ENCODE data around the gene GLTP.

GLTP gene

GRCh38 chr12:109845824-109846205, 34.5 kb downstream of the GLTP start:
- Histone ChIP-seq H3K4me1 (ENCODE audit: insufficient read depth, low read length, poor library complexity, severe bottlenecking) (no peaks in the 10 kb centered on the region), H3K9ac (ENCODE audit: low read depth, low read length, poor library complexity, severe bottlenecking) (no peak overlapping the region), H2AFZ (ENCODE audit: low read length) (no peak overlapping the region), H3K36me3 (ENCODE audit: insufficient read depth, low read length) (no peaks in the 10 kb centered on the region), H3F3A (ENCODE audit: low read depth) (no peaks in the 10 kb centered on the region), H3K79me2 (ENCODE audit: insufficient read depth, low read length) (no peaks in the 10 kb centered on the region), H3K9me3 (ENCODE audit: insufficient read depth, low read depth, low read length) (no peaks in the 10 kb centered on the region), H3K4me2 (ENCODE audit: low read depth, low read length, poor library complexity, severe bottlenecking) (peak overlapping the region; percentile 50), H3K9me2 (replicated peaks; ENCODE audit: low read depth, low read length) (no peaks in the 10 kb centered on the region), H4K20me1 (ENCODE audit: insufficient read depth, low read length, poor library complexity, severe bottlenecking) (no peaks in the 10 kb centered on the region), H3K27me3 (ENCODE audit: insufficient read depth, low read length, poor library complexity, severe bottlenecking) (no peaks in the 10 kb centered on the region), H3K4me3 (ENCODE audit: low read length, poor library complexity, severe bottlenecking) (no peak overlapping the region)
- no peak for TF ChIP-seq EZH2phosphoT487 (IDR thresholded peaks at IDR 0.05; ENCODE audit: borderline replicate concordance)

- no peaks in the 10 kb centered on the region for H3K27me3 ChIP-seq (ENCODE audit: insufficient read depth, low read length, poor library complexity, severe bottlenecking)
- H3F3A ChIP-seq (ENCODE audit: low read depth) = no peaks in the 10 kb centered on the region
- H3K4me2 ChIP-seq (ENCODE audit: low read depth, low read length, poor library complexity, severe bottlenecking) = peak overlapping the region; percentile 50
- peak; percentile 82 for TF ChIP-seq CTCF (conservative IDR thresholded peaks at IDR 0.05; ENCODE audit: low read length)
- no peak for TF ChIP-seq EZH2phosphoT487 (IDR thresholded peaks at IDR 0.05; ENCODE audit: borderline replicate concordance)
- no peak overlapping the region for H3K9ac ChIP-seq (ENCODE audit: low read depth, low read length, poor library complexity, severe bottlenecking)
- no peak overlapping the region for H3K4me3 ChIP-seq (ENCODE audit: low read length, poor library complexity, severe bottlenecking)
- H2AFZ ChIP-seq (ENCODE audit: low read length) = no peak overlapping the region
- no peaks in the 10 kb centered on the region for H4K20me1 ChIP-seq (ENCODE audit: insufficient read depth, low read length, poor library complexity, severe bottlenecking)
- no peaks in the 10 kb centered on the region for H3K79me2 ChIP-seq (ENCODE audit: insufficient read depth, low read length)
- H3K36me3 ChIP-seq (ENCODE audit: insufficient read depth, low read length) = no peaks in the 10 kb centered on the region
- no peaks in the 10 kb centered on the region for H3K9me2 ChIP-seq (replicated peaks; ENCODE audit: low read depth, low read length)
- no peaks in the 10 kb centered on the region for H3K9me3 ChIP-seq (ENCODE audit: insufficient read depth, low read depth, low read length)
- H3K4me1 ChIP-seq (ENCODE audit: insufficient read depth, low read length, poor library complexity, severe bottlenecking) = no peaks in the 10 kb centered on the region
These were observed 35.1 kb downstream of the GLTP start for GRCh38 chr12:109844983-109845823.

GRCh38 chr12:109844091-109844490, 36.2 kb downstream of the GLTP start:
- Histone ChIP-seq H4K20me1 (ENCODE audit: insufficient read depth, low read length, poor library complexity, severe bottlenecking) (no peaks in the 10 kb centered on the region), H3K4me2 (ENCODE audit: low read depth, low read length, poor library complexity, severe bottlenecking) (no peak overlapping the region), H3K4me3 (ENCODE audit: low read length, poor library complexity, severe bottlenecking) (no peak overlapping the region), H3K9me2 (replicated peaks; ENCODE audit: low read depth, low read length) (no peaks in the 10 kb centered on the region), H3F3A (ENCODE audit: low read depth) (no peaks in the 10 kb centered on the region), H2AFZ (ENCODE audit: low read length) (no peak overlapping the region), H3K9me3 (ENCODE audit: insufficient read depth, low read depth, low read length) (no peaks in the 10 kb centered on the region), H3K27me3 (ENCODE audit: insufficient read depth, low read length, poor library complexity, severe bottlenecking) (no peaks in the 10 kb centered on the region), H3K79me2 (ENCODE audit: insufficient read depth, low read length) (no peaks in the 10 kb centered on the region), H3K4me1 (ENCODE audit: insufficient read depth, low read length, poor library complexity, severe bottlenecking) (no peaks in the 10 kb centered on the region), H3K36me3 (ENCODE audit: insufficient read depth, low read length) (no peaks in the 10 kb centered on the region), H3K9ac (ENCODE audit: low read depth, low read length, poor library complexity, severe bottlenecking) (no peak overlapping the region)
- TF ChIP-seq EZH2phosphoT487 (IDR thresholded peaks at IDR 0.05; ENCODE audit: borderline replicate concordance) (no peak), CTCF (conservative IDR thresholded peaks at IDR 0.05; ENCODE audit: low read length) (no peak)

- no peaks in the 10 kb centered on the region for H3K79me2 ChIP-seq (ENCODE audit: insufficient read depth, low read length)
- H3K4me3 ChIP-seq (ENCODE audit: low read length, poor library complexity, severe bottlenecking) = no peak overlapping the region
- H3K4me2 ChIP-seq (ENCODE audit: low read depth, low read length, poor library complexity, severe bottlenecking) = no peak overlapping the region
- no peaks in the 10 kb centered on the region for H3K4me1 ChIP-seq (ENCODE audit: insufficient read depth, low read length, poor library complexity, severe bottlenecking)
- no peak for TF ChIP-seq CTCF (conservative IDR thresholded peaks at IDR 0.05; ENCODE audit: low read length)
- no peak for TF ChIP-seq EZH2phosphoT487 (IDR thresholded peaks at IDR 0.05; ENCODE audit: borderline replicate concordance)
- H3K36me3 ChIP-seq (ENCODE audit: insufficient read depth, low read length) = no peaks in the 10 kb centered on the region
- no peaks in the 10 kb centered on the region for H3K9me3 ChIP-seq (ENCODE audit: insufficient read depth, low read depth, low read length)
- no peak overlapping the region for H3K9ac ChIP-seq (ENCODE audit: low read depth, low read length, poor library complexity, severe bottlenecking)
- no peaks in the 10 kb centered on the region for H4K20me1 ChIP-seq (ENCODE audit: insufficient read depth, low read length, poor library complexity, severe bottlenecking)
- no peaks in the 10 kb centered on the region for H3F3A ChIP-seq (ENCODE audit: low read depth)
- no peak overlapping the region for H2AFZ ChIP-seq (ENCODE audit: low read length)
- H3K9me2 ChIP-seq (replicated peaks; ENCODE audit: low read depth, low read length) = no peaks in the 10 kb centered on the region
- no peaks in the 10 kb centered on the region for H3K27me3 ChIP-seq (ENCODE audit: insufficient read depth, low read length, poor library complexity, severe bottlenecking)
These were observed 38.3 kb downstream of the GLTP start for GRCh38 chr12:109842021-109842420.
